Measurements from ENCODE around the gene S100A14. TPM values are rescaled to one million over a fixed set of nuclear protein-coding genes. Genes with fewer than 3 reads are reported as not detected.

The S100A14 gene
- polyA plus RNA-seq (2012; ENCODE audit: low read depth, missing spikeins), result 0.83 TPM

DNA sequence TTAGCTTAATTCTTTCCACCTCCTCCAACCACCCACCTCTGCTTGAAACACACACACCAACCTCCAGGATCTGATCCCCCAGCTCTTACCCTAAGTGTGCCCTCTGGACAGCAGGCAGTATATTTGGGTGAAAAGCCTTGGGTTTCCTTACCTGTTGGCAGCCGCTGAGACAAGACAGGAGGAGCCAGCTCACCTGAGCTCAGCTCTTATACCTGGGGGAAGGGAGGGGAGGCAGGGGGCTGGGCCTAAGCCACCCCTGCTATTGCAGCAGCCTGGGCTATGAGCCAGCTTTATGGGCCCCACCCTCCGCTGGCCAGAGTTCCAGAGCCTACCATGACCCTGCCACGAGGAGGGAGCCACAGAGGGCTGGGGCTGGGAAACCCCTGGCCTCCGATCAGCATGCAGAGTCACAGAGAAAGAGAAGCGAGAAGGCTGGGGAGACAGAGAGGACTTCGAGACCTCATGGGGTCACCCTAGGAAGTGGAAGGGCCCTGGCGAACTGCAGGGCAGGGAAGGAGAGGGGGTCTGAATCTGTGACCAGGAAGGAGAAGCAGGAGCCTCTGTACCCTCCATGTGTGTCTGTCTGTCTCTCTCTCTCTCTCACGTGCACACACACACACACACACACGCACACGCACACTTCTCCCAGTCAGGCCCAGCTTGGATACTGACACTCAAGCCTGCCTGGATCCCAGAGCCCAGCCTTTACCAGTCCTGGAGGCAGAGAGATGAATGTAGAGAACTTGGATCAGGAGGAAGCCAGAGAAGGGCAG is at the start of gene S100A14:
TSS of gene S100A14 (minus strand) at position 182 of the 773 bp plus-strand sequence. CDS start 467 bp downstream, outside the sequence.
- FAIRE-seq, result no peak
- TF ChIP-seq POLR2AphosphoS5 (IDR thresholded peaks at IDR 0.05; ENCODE audit: low read depth, low read length) (no peak), SPI1 (IDR thresholded peaks at IDR 0.05; ENCODE audit: low read depth, low read length) (no peak), PAX5 (IDR thresholded peaks at IDR 0.05; ENCODE audit: insufficient read depth, low read length, severe bottlenecking) (no peak), POU2F2 (IDR thresholded peaks at IDR 0.05; ENCODE audit: low read depth, low read length) (no peak), POLR2A (IDR thresholded peaks at IDR 0.05; ENCODE audit: low read depth, low read length) (no peak), TAF1 (IDR thresholded peaks at IDR 0.05; ENCODE audit: low read depth, low read length) (no peak)
- DNase-seq (ENCODE audit: insufficient read length, low spot score), result no peak

DNA sequence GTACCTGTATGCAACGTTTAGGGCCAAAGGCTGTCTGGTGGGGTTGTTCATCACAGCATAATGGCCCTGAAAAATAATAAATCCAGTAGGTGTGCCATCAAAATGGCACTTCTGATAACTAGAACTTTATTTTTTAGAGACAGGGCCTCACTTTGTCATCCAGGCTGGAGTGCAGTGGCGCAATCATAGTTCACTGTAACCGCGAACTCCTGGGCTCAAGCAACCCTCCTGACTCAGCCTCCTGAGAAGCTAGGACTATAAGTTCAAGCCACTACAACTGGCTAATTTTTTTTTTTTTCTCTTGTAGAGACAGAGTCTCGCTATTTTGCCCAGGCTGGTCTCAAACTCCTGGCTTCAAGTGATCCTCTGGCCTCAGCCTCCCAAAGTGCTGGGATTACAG is 47.1 kb upstream of the S100A14 start:
- TF ChIP-seq PAX5 (IDR thresholded peaks at IDR 0.05; ENCODE audit: insufficient read depth, low read length, severe bottlenecking) (no peak), SPI1 (IDR thresholded peaks at IDR 0.05; ENCODE audit: low read depth, low read length) (no peak), TAF1 (IDR thresholded peaks at IDR 0.05; ENCODE audit: low read depth, low read length) (no peak), POLR2A (IDR thresholded peaks at IDR 0.05; ENCODE audit: low read depth, low read length) (no peak), POLR2AphosphoS5 (IDR thresholded peaks at IDR 0.05; ENCODE audit: low read depth, low read length) (no peak), POU2F2 (IDR thresholded peaks at IDR 0.05; ENCODE audit: low read depth, low read length) (no peak)
- no peak for FAIRE-seq
- no peak for DNase-seq (ENCODE audit: insufficient read length, low spot score)

DNA sequence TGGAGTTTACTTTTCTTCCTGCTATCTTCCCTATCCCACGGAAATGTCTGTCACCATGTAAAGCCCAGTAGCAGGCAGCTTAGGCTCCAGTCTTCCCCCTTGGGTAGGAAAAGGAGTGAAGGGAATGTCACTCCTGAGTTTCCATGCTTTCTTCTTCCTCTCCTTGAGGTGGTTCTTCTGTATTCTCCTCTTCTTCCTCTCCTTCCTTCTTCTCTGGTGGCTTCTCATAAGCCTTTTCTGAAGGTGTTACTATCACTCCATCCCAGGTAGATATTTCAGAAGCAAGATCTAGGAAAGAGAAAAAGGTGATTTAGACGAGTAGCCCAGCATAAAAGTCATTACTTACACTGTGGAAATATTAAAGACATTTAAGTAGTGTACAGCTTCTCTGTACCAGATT is 46.1 kb upstream of the S100A14 start:
- no peak for DNase-seq (ENCODE audit: insufficient read length, low spot score)
- FAIRE-seq, result no peak
- TF ChIP-seq SPI1 (IDR thresholded peaks at IDR 0.05; ENCODE audit: low read depth, low read length), result no peak
- TF ChIP-seq PAX5 (IDR thresholded peaks at IDR 0.05; ENCODE audit: insufficient read depth, low read length, severe bottlenecking), result no peak
- no peak for TF ChIP-seq POLR2AphosphoS5 (IDR thresholded peaks at IDR 0.05; ENCODE audit: low read depth, low read length)
- no peak for TF ChIP-seq POU2F2 (IDR thresholded peaks at IDR 0.05; ENCODE audit: low read depth, low read length)
- no peak for TF ChIP-seq TAF1 (IDR thresholded peaks at IDR 0.05; ENCODE audit: low read depth, low read length)
- TF ChIP-seq POLR2A (IDR thresholded peaks at IDR 0.05; ENCODE audit: low read depth, low read length), result no peak

DNA sequence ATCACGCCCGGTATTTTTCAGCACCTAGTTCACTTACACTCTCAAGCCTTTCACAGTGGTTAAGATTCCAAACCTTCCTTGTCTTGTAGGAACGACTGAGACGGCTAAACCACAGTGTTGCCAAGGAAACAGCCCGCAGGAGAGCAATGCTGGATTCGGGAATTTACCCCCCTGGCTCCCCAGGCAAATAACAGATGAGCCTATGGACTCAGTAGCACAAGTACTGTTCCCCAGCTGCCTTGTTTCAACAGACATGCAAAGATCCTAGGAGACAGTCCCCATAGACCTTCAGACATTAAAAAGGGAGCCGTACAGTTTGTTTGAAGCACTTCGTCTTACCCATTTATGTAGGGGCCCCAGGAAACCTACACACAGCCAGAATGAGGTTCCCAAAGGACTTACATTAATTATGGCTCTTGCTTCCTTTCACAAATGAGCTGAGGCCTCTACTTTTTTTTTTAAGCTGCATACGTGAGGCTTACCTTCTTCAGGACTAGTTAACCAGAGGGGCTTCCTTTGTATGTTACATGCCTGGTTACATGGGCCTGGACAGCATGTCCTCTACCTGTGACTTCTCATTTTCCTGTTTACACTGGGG is 45.1 kb upstream of the S100A14 start:
- FAIRE-seq (no peak), DNase-seq (ENCODE audit: insufficient read length, low spot score) (no peak)
- TF ChIP-seq POU2F2 (IDR thresholded peaks at IDR 0.05; ENCODE audit: low read depth, low read length), result no peak
- no peak for TF ChIP-seq TAF1 (IDR thresholded peaks at IDR 0.05; ENCODE audit: low read depth, low read length)
- no peak for TF ChIP-seq SPI1 (IDR thresholded peaks at IDR 0.05; ENCODE audit: low read depth, low read length)
- TF ChIP-seq PAX5 (IDR thresholded peaks at IDR 0.05; ENCODE audit: insufficient read depth, low read length, severe bottlenecking), result no peak
- peak; percentile 86 for TF ChIP-seq POLR2AphosphoS5 (IDR thresholded peaks at IDR 0.05; ENCODE audit: low read depth, low read length)
- TF ChIP-seq POLR2A (IDR thresholded peaks at IDR 0.05; ENCODE audit: low read depth, low read length), result peak; percentile 30; the same call in 1 of the 2 replicates

DNA sequence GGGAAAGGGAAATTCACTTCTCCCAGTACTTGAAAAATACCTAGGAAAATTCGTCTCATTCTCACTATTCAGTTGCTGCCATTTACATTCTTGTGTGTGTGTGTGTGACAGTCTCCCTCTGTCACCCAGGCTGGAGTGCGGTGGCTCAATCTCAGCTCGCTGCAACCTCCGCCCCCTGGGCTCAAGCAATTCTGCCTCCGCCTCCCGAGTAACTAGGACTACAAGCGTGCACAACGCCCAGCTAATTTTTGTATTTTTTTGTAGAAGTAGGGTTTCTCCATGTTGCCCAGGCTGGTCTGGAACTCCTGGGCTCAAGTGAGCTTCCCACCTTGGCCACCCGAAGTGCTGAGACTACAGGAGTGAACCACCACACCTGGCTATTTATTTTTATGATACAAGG is 43.5 kb upstream of the S100A14 start:
- no peak for DNase-seq (ENCODE audit: insufficient read length, low spot score)
- TF ChIP-seq PAX5 (IDR thresholded peaks at IDR 0.05; ENCODE audit: insufficient read depth, low read length, severe bottlenecking) (no peak), SPI1 (IDR thresholded peaks at IDR 0.05; ENCODE audit: low read depth, low read length) (no peak), POU2F2 (IDR thresholded peaks at IDR 0.05; ENCODE audit: low read depth, low read length) (no peak), POLR2AphosphoS5 (IDR thresholded peaks at IDR 0.05; ENCODE audit: low read depth, low read length) (no peak), TAF1 (IDR thresholded peaks at IDR 0.05; ENCODE audit: low read depth, low read length) (no peak), POLR2A (IDR thresholded peaks at IDR 0.05; ENCODE audit: low read depth, low read length) (no peak)
- no peak for FAIRE-seq

DNA sequence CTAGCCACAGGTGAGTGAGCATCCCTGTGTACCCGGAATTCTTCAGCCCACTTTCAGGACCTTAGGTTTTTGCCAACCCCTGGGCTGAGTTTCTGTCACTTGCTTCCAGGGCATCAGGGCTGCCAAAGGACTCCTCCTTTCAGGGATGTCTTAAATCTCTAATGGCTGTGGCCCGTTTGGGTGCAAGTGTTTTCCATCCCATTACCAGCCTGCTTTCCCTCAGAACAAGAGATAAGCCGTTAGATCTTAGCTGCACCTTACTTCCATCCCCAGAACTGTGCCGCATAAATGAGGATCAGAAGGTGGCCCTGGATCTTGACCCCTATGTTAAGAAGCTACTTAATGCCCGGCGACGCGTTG is 43.0 kb upstream of the S100A14 start:
- no peak for TF ChIP-seq TAF1 (IDR thresholded peaks at IDR 0.05; ENCODE audit: low read depth, low read length)
- TF ChIP-seq POU2F2 (IDR thresholded peaks at IDR 0.05; ENCODE audit: low read depth, low read length), result no peak
- no peak for TF ChIP-seq POLR2AphosphoS5 (IDR thresholded peaks at IDR 0.05; ENCODE audit: low read depth, low read length)
- no peak for TF ChIP-seq POLR2A (IDR thresholded peaks at IDR 0.05; ENCODE audit: low read depth, low read length)
- no peak for TF ChIP-seq SPI1 (IDR thresholded peaks at IDR 0.05; ENCODE audit: low read depth, low read length)
- no peak for TF ChIP-seq PAX5 (IDR thresholded peaks at IDR 0.05; ENCODE audit: insufficient read depth, low read length, severe bottlenecking)
- DNase-seq (ENCODE audit: insufficient read length, low spot score) (no peak), FAIRE-seq (peak; percentile 31)

DNA sequence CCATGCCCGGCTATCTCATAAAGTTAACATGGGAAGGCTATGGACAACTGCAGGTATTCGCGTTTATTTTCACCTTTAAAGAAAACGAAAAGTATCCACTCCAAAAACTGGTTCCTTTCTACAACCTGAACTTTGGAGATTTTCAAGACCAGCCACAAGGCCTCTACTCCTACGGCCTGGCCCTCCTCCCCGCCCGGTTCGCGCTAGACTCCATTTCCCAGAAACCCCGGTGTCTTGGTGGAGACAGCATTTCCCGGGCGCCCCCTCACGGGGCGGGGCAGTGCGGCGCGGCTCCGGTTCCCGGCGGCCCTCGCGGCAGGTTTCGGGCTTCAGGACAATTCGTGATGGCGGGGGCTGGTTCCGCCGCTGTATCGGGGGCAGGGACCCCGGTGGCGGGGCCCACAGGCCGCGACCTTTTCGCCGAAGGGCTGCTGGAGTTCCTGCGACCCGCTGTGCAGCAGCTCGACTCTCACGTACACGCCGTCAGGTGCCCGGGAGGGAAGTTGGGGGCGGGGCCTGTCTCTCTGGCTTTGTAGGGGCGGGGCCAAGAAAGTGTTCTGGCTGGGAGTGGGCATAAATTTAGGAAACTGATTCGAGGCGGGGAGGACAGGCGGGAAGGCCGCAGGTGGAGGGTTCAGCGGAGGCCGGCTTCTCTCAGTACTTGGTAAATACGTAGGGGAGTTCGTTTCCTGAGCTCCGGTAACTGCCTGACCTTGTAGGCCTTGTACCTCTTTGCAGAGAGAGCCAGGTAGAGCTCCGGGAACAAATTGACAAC is 42.5 kb upstream of the S100A14 start, which contains the start of gene SNAPIN:
TSS of gene SNAPIN (plus strand) at position 304 of the 775 bp plus-strand sequence. CDS start at position 345, 41 bp downstream.
- TF ChIP-seq POLR2A (IDR thresholded peaks at IDR 0.05; ENCODE audit: low read depth, low read length), result peak; percentile 80
- 0 out of 2 replicates have a peak, but pooled peaks have one; percentile 21 for TF ChIP-seq POU2F2 (IDR thresholded peaks at IDR 0.05; ENCODE audit: low read depth, low read length)
- TF ChIP-seq PAX5 (IDR thresholded peaks at IDR 0.05; ENCODE audit: insufficient read depth, low read length, severe bottlenecking), result no peak
- TF ChIP-seq TAF1 (IDR thresholded peaks at IDR 0.05; ENCODE audit: low read depth, low read length), result peak; percentile 78; the same call in 1 of the 2 replicates
- TF ChIP-seq SPI1 (IDR thresholded peaks at IDR 0.05; ENCODE audit: low read depth, low read length), result no peak
- peak; percentile 74 for TF ChIP-seq POLR2AphosphoS5 (IDR thresholded peaks at IDR 0.05; ENCODE audit: low read depth, low read length)
- FAIRE-seq, result peak; percentile 87
- DNase-seq (ENCODE audit: insufficient read length, low spot score), result peak; percentile 87

DNA sequence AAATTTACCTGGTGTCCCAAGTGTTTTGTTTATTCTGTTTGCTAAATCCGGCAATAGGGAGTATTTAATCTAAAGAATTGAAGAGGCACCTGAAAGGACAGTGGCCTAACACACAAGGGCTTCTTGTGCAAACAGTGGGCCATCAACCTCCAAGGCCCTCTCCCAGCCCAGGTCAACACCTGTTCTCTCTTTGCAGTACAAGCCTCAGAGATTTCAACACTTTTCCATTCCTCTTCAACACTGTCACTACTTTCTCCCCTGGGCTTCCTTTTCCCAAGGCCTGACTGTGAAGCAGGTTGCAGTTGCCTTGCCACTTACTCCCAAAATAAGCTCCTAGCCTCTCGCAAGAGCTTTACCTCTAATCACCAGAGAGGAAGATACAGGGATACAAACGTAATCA is 39.2 kb upstream of the S100A14 start:
- no peak for FAIRE-seq
- TF ChIP-seq POU2F2 (IDR thresholded peaks at IDR 0.05; ENCODE audit: low read depth, low read length) (no peak), POLR2A (IDR thresholded peaks at IDR 0.05; ENCODE audit: low read depth, low read length) (no peak), PAX5 (IDR thresholded peaks at IDR 0.05; ENCODE audit: insufficient read depth, low read length, severe bottlenecking) (no peak), SPI1 (IDR thresholded peaks at IDR 0.05; ENCODE audit: low read depth, low read length) (no peak), POLR2AphosphoS5 (IDR thresholded peaks at IDR 0.05; ENCODE audit: low read depth, low read length) (no peak), TAF1 (IDR thresholded peaks at IDR 0.05; ENCODE audit: low read depth, low read length) (no peak)
- no peak for DNase-seq (ENCODE audit: insufficient read length, low spot score)

Measured in GM12891 (cell line).